Measurements from ENCODE around the gene RAB27A. TPM values are rescaled to one million over a fixed set of nuclear protein-coding genes. Genes with fewer than 3 reads are reported as not detected.

Gene RAB27A
- total and polyA plus RNA-seq, 2 of the 13 experiments (the other 11 are each of a cell fraction or from before 2014, with no cell fraction given): 3.4 to 8.1 TPM

- TF ChIP-seq MXD3 (CRISPR knock-in tag; IDR thresholded peaks at IDR 0.05) (0 out of 2 replicates have a peak, but pooled peaks have one; percentile 23), HOXD1 (CRISPR knock-in tag; IDR thresholded peaks at IDR 0.05) (no peak), XRCC5 (optimal IDR thresholded peaks at IDR 0.05; ENCODE audit: low read length) (peak; percentile 51), HHEX (CRISPR knock-in tag; IDR thresholded peaks at IDR 0.05) (no peak), ZNF773 (CRISPR knock-in tag; IDR thresholded peaks at IDR 0.05; ENCODE audit: borderline replicate concordance) (no peak), ZNF580 (CRISPR knock-in tag; IDR thresholded peaks at IDR 0.05; ENCODE audit: borderline replicate concordance, low read depth) (peak; percentile 69; the same call in 1 of the 2 replicates), HOXA9 (CRISPR knock-in tag; IDR thresholded peaks at IDR 0.05; ENCODE audit: borderline replicate concordance) (0 out of 2 replicates have a peak, but pooled peaks have one; percentile 19), PHF8 (CRISPR knock-in tag; IDR thresholded peaks at IDR 0.05) (peak; percentile 85), ZBTB8A (CRISPR knock-in tag; IDR thresholded peaks at IDR 0.05; ENCODE audit: borderline replicate concordance, low read depth) (no peak), ZNF17 (CRISPR knock-in tag; IDR thresholded peaks at IDR 0.05) (no peak), ZNF883 (CRISPR knock-in tag; IDR thresholded peaks at IDR 0.05; ENCODE audit: not compliant biosample characterization) (peak; percentile 32), MYC (CRISPR knock-in tag; IDR thresholded peaks at IDR 0.05; ENCODE audit: borderline replicate concordance) (peak; percentile 90; the same call in 1 of the 2 replicates), ZBTB14 (CRISPR knock-in tag; IDR thresholded peaks at IDR 0.05) (no peak), ARID2 (CRISPR knock-in tag; IDR thresholded peaks at IDR 0.05; ENCODE audit: borderline replicate concordance) (no peak), ZFYVE20 (CRISPR knock-in tag; IDR thresholded peaks at IDR 0.05; ENCODE audit: borderline replicate concordance, low read depth) (no peak), ZBTB42 (CRISPR knock-in tag; IDR thresholded peaks at IDR 0.05) (no peak), ZBTB10 (CRISPR knock-in tag; IDR thresholded peaks at IDR 0.05; ENCODE audit: borderline replicate concordance) (no peak), ETV5 (CRISPR knock-in tag; IDR thresholded peaks at IDR 0.05; ENCODE audit: borderline replicate concordance) (peak; percentile 84), THYN1 (CRISPR knock-in tag; IDR thresholded peaks at IDR 0.05; ENCODE audit: borderline replicate concordance, low read depth) (no peak), KDM4B (CRISPR knock-in tag; IDR thresholded peaks at IDR 0.05) (peak; percentile 33; the same call in 1 of the 2 replicates), ZMYM2 (CRISPR knock-in tag; IDR thresholded peaks at IDR 0.05) (no peak), ZNF619 (CRISPR knock-in tag; IDR thresholded peaks at IDR 0.05) (peak; percentile 71; the same call in 1 of the 2 replicates)
These were observed 92.9 kb downstream of the RAB27A start, which contains the start of gene RSL24D1 (continued) for GRCh38 chr15:55196458-55197361.
